Cerebellar cortex (tissue), 1 donor: ENCODE measurements around the gene F11.
"Not testable (repeated sequence)": the region's sequence is repeated elsewhere in the genome, so short reads cannot be mapped to it uniquely, and the experiment has no call there.

Experiments used
- DNase-seq: peaks from one replicate; pipeline ENCODE4 v3.0.0-alpha.2; 2015; ENCODE audit warnings: low spot score

The F11 gene

GRCh38 chr4:186265683-186266652 lies at the start of gene F11:
TSS of gene F11 (plus strand) at chr4:186266189. CDS start at chr4:186267137, 948 bp downstream.
- DNase-seq = no peak

- no peak for DNase-seq
Measured at GRCh38 chr4:186216465-186217024, 49.4 kb upstream of the F11 start.

- DNase-seq = no peak
Measured at GRCh38 chr4:186217733-186218293, 48.2 kb upstream of the F11 start.

- no peak for DNase-seq
Measured at GRCh38 chr4:186221624-186222023, 44.4 kb upstream of the F11 start.

GRCh38 chr4:186225848-186226247 lies 40.1 kb upstream of the F11 start:
- no peak for DNase-seq

GRCh38 chr4:186226521-186227189 lies 39.3 kb upstream of the F11 start:
- DNase-seq = no peak

- no peak for DNase-seq
Measured at GRCh38 chr4:186227221-186227620, 38.8 kb upstream of the F11 start, which contains the start of gene KLKB1. TSS of gene KLKB1 (plus strand) at chr4:186227507. CDS start at chr4:186228196, 689 bp downstream.

GRCh38 chr4:186227744-186228513 lies 38.1 kb upstream of the F11 start:
- no peak for DNase-seq

GRCh38 chr4:186228514-186228894 lies 37.5 kb upstream of the F11 start:
- no peak for DNase-seq

GRCh38 chr4:186234367-186234766 lies 31.6 kb upstream of the F11 start:
- DNase-seq = no peak

- no peak for DNase-seq
Measured at GRCh38 chr4:186236126-186236525, 29.9 kb upstream of the F11 start.

- DNase-seq = peak; percentile 2
Measured at GRCh38 chr4:186240452-186240847, 25.5 kb upstream of the F11 start.

- DNase-seq = no peak
Measured at GRCh38 chr4:186240848-186241491, 25.0 kb upstream of the F11 start.

GRCh38 chr4:186241616-186242015 lies 24.4 kb upstream of the F11 start:
- DNase-seq = peak; percentile 58

GRCh38 chr4:186242031-186242430 lies 24.0 kb upstream of the F11 start:
- DNase-seq = not testable (repeated sequence)

- DNase-seq = no peak
Measured at GRCh38 chr4:186243331-186243730, 22.7 kb upstream of the F11 start.

- no peak for DNase-seq
Measured at GRCh38 chr4:186244835-186245234, 21.2 kb upstream of the F11 start.

GRCh38 chr4:186247062-186247752 lies 18.8 kb upstream of the F11 start:
- DNase-seq = not testable (repeated sequence)

- no peak for DNase-seq
Measured at GRCh38 chr4:186248643-186249042, 17.3 kb upstream of the F11 start.
